Coronary artery (tissue), 2 donors: ENCODE data around the gene C7.

Source experiments
- DNase-seq: peaks from one replicate; pipeline ENCODE4 v3.0.0-alpha.2; 2017; ENCODE audit warnings: low spot score
- H3K27ac ChIP-seq, 2 donors: fragments of 200-600 bp; sonication (generic); one replicate each; pipeline ENCODE4 v1.5.1; 2016 to 2019
- H3K4me3 ChIP-seq: fragments of 200-600 bp; sonication (generic); 2 replicates; pipeline ENCODE4 v1.5.1; 2016; ENCODE audit warnings: mild to moderate bottlenecking, moderate library complexity
- CTCF ChIP-seq: fragments of 200-600 bp; sonication (generic); IDR thresholded peaks from one replicate; pipeline ENCODE4 v1.5.1; 2019; ENCODE audit warnings: antibody characterized with exemption

The C7 gene

DNA sequence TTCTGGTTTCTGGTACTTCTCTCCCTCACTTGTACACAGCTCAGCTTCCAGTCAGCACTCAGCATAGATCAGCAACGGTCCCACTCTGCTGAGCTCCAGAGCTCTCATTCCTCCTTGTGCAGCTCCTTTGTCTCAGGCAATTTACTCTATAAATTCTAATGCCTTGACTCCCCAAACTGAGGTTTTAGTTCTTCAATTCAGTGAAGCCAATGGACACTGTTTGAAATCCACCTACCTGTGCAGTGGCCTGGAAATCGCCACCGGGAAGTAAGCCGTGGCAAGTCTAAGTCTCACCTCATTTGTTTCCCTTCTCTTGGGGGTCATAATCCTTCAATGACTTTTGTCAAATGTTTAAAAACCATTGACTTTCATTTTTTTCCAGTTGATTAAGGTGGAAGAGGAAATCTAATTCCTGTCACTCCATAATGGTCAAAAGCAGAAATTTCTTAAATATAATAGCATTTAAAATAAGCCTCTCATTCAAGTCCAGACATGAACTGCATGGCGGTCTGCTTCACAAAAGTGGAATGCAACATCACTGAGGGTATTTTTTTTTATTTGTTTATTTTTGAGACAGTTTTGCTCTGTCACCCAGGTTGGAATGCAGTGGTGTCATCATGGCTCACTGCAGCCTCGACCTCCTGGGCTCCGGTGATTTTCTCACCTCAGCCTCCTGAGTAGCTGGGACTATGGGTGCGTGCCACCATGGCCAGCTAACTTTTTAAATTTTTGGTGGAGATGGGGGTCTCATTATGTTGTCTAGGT is 79.6 kb downstream of the C7 start:
- H3K4me3 ChIP-seq = no peak overlapping the region
- no peak overlapping the region for H3K27ac ChIP-seq
- no peak for DNase-seq
- TF ChIP-seq CTCF = no peak

- TF ChIP-seq CTCF = no peak
- Histone ChIP-seq H3K27ac (peak overlapping the region; percentile 76 to 87), H3K4me3 (peak overlapping the region; percentile 14)
- peak; percentile 87 for DNase-seq
Observed at GRCh38 chr5:40991168-40991980, 82.1 kb downstream of the C7 start.

- DNase-seq = no peak
- no peak overlapping the region for H3K4me3 ChIP-seq
- no peak for TF ChIP-seq CTCF
- H3K27ac ChIP-seq = peak overlapping the region; percentile 76 to 86
Observed at GRCh38 chr5:40991981-40992559, 82.8 kb downstream of the C7 start.

GRCh38 chr5:40995801-40996586 is 86.7 kb downstream of the C7 start:
- no peak for DNase-seq
- no peak overlapping the region for H3K27ac ChIP-seq
- no peak overlapping the region for H3K4me3 ChIP-seq
- TF ChIP-seq CTCF = no peak

DNA sequence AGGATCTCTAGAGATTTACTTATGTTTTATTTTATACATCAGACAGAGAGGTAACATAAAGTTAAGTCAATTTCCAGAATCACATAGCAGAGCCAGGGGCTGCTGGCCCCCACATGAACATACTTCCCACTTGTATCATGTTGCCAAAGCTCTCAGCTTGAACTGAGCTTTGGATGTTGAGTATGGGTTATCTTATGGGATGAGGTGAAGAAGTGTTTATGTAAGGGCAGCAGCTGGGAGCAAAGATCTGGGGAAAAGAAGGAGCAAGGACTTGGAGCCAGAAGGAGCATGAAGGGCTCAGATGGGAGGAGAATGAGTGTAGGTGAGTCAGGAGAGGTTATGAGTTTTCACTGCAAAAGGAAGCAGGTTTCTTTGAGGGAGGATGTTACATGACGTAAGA is 89.8 kb downstream of the C7 start:
- Histone ChIP-seq H3K4me3 (no peak overlapping the region), H3K27ac (no peak overlapping the region)
- TF ChIP-seq CTCF = no peak
- no peak for DNase-seq

DNA sequence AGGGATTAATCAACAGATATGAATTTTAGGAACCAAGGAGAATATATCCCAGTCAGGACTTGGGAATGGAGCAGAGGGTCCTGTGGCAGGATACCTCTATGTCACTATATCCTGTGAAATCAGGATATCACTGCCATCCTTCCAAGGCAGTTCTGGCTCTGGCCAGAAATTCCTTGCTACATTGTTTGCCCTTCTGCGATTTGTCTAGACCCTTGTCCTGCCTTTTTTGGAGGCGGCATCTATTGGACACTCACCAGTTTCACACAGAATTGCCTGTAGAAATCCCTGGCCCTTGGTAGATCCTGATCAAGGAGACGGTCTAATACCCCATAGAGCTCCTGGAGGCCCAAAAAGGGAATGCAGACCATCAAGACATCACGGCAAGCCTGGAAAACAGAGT is 90.7 kb downstream of the C7 start:
- Histone ChIP-seq H3K27ac (no peak overlapping the region), H3K4me3 (no peak overlapping the region)
- no peak for DNase-seq
- no peak for TF ChIP-seq CTCF
